NCI-H2196 (cell line): ENCODE results near the gene AIP.

Source experiments
- DNase-seq: peaks from one replicate; lab custom pipeline; 2025; ENCODE audit not compliant: unreplicated experiment; lab: John Stamatoyannopoulos, UW

The AIP gene

DNA sequence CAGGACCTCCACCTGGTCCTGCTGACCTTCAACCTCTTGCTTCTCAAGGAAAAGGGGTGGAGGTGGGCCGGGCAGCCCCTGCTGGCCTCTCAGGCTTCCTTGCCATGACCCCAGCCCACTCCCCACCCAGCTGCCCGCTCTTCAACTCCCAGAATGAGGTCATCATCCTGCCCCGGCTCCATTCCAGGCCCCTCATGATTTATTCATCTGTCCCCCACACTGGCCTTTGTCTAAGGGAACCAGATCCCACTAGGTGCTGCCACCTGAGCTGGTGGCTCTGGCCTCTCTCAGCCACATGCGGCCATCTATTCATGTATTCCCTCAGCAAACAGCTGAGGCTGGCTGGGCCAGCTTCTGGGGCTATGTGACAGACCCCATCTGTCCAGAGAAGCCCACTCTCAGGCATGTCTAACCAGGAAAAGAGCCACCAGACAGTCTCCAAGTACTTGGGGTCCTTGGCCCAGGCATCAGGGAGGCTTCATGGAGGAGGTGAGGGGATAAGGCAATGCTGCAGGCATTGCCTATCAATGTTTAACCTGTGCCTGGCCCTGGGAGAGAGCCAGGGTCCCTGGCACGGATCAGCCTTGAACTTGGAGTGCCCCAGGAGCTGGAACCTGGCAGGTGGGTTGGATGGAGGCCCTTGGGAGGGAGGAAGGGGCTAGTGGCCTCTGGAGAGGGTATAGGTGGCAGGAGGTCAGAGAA, 42.6 kb downstream of the AIP start:
- DNase-seq: no peak

DNA sequence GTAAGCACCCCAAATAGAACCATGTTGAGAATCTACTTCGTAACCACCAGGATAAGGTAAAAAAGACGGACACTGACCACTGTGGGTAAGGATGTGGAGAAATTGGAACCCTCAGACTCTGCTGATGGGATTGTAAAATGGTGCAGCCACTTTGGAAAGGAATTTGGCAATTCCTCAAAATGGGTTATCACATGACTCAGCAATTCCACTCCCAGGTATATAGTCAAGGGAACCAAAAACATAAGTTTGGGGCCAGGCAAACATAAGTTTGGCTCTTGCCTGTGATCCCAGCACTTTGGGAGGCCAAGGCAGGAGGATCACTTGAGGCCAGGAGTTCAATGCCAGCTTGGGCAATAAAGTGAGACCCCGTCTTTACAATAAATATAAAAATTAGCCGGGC, 45.5 kb downstream of the AIP start:
- DNase-seq: no peak

DNA sequence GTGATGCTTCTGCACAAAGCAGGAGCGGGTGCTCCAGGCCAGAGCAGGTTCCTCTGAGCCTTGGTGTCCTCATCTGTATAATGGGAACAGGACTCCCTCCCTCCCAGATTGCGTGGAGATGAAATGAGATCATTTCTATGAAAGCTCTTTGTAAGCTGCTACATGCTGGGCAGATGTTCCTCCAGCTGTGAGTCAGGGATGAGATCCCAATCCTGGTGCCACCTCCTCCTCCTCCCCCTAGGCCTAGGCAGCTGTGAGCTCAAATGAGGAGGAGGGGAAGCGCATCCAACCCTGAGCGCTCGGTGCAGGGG, 47.4 kb downstream of the AIP start:
- DNase-seq: no peak

DNA sequence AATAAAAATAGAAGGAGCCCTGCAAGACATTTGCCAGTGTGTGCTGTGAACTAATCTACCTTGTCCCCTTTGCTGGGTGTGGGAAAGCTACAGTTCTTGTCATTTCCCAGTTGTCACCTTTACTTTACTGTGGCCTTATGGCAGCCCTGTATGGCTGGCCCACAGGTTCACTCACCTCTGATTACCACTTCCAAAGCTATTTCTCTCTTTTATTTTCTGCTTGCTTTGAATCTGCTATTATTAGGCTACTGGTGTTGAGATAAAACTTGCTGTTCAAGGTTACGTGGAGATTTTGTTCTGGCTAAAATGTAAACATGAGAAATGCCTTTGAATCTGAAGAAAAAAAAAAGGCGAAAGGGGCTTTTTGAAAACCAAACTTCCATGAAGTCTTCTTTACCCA, 50.1 kb downstream of the AIP start:
- no peak for DNase-seq

GRCh38 chr11:67534070-67534679, 51.3 kb downstream of the AIP start:
- DNase-seq: peak; percentile 13

DNA sequence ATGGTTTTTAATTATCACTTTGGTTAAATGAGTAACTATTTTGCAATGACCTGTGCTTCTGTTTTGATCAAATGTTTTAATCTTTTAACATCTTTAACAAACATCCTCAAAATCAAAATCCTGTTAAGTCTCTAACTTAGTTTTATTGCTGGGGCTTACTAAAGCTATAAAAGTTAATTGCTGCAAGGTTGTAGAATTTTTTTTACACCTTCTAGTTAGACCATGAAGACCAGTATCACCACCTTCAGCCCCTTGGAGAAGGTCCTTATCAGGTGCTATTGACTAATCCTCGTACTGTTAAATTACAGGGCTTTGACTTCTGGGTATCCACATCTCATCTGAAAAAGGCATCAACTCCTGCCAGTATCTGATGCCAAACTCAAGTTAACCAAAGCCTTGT, 52.7 kb downstream of the AIP start:
- no peak for DNase-seq

DNA sequence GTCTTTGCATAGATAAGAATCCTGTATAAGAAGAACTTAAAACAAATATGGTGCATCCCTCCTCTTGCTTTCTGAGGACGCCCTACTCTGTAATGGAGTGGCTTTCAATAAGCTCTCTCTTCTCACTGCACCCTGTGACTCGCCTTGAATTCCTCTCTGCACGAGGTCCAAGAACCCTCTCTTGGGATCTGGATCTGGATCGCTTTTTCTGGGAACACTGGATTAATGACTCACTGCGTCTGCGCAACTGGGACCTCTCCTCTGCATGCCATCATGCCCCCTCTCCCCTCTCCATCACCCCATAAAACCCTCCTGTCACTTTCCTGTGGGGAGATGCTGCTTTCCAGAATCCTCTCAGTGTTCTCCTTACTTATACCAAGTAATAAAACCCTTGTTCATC, 55.5 kb downstream of the AIP start:
- no peak for DNase-seq

DNA sequence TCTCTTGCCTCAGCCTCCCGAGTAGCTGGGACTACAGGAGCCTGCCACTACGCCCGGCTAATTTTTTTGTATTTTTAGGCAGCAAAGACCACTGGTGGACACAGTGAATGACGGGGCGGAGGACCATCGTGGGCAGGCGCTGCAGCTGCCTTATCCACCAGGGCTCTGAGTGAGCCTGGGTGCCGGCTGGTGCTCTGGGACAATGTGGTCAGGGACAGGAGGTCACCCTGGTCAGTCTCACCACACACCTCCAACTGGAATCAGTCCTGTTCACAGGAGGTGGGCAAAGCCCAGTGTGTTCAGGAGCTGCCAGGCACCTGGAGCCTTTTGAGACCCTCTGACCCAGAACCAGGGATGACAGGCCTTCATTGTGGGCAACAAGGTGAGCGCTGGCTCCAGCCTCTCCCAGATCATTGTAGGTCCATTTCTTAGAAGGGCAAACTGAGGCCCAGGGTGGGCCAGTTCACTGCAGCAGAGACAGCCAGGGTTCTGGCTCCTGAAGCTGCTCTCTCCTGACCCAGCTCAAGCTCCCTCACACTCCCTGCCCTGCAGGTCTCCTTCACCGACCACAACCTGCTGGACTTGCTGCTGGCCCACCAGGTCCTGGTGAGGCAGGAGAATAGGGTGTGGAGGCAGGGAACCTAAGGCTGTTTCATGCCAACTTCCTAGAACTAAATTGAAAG, 56.1 kb downstream of the AIP start:
- DNase-seq: no peak

GRCh38 chr11:67539550-67539949, 56.7 kb downstream of the AIP start:
- DNase-seq: no peak
